Osteoblast (primary cell): Measurements from ENCODE around the gene DZIP1. TPM values are rescaled to one million over a fixed set of nuclear protein-coding genes. Genes with fewer than 3 reads are reported as not detected.
A peak's percentile ranks its signal among the peaks of the same experiment; 100 is the strongest.

ENCODE experiments used
- DNase-seq: peaks from one replicate; pipeline ENCODE4 v3.0.0; 2011; ENCODE audit warnings: low spot score, mixed read lengths; ENCODE audit not compliant: insufficient read length; ENCODE audit errors: missing footprints
- H2AFZ ChIP-seq: 2 replicates; pipeline ENCODE4 v1.6.0; 2011; ENCODE audit warnings: mild to moderate bottlenecking, low read length
- H3K27ac ChIP-seq: 2 replicates; pipeline ENCODE4 v1.5.1; 2011; ENCODE audit warnings: mild to moderate bottlenecking, low read depth, low read length, moderate library complexity
- H3K27me3 ChIP-seq: 2 replicates; pipeline ENCODE4 v1.6.0; 2012; ENCODE audit warnings: mild to moderate bottlenecking, control low read depth, inconsistent platforms, low read length, moderate library complexity; ENCODE audit not compliant: insufficient read depth
- H3K36me3 ChIP-seq: 2 replicates; pipeline ENCODE4 v1.5.1; 2011; ENCODE audit warnings: mild to moderate bottlenecking, low read length, control low read depth, moderate library complexity; ENCODE audit not compliant: insufficient read depth
- H3K4me1 ChIP-seq: 2 replicates; pipeline ENCODE4 v1.5.1; 2011; ENCODE audit warnings: mild to moderate bottlenecking, low read length, control low read depth, moderate library complexity; ENCODE audit not compliant: insufficient read depth
- H3K4me2 ChIP-seq: 2 replicates; pipeline ENCODE4 v1.6.0; 2011; ENCODE audit warnings: mild to moderate bottlenecking, low read length; ENCODE audit not compliant: insufficient read depth
- H3K4me3 ChIP-seq: fragments of 200-600 bp; sonication (generic); 3 replicates; pipeline ENCODE4 v1.5.1; 2012; ENCODE audit warnings: mild to moderate bottlenecking, low read length, inconsistent platforms; ENCODE audit not compliant: insufficient read depth
- H3K79me2 ChIP-seq: 2 replicates; pipeline ENCODE4 v1.6.0; 2012; ENCODE audit warnings: mild to moderate bottlenecking, low read length, control low read depth, inconsistent platforms; ENCODE audit not compliant: insufficient read depth
- H3K9me3 ChIP-seq: 2 replicates; pipeline ENCODE4 v1.5.1; 2011; ENCODE audit warnings: low read depth, low read length, control low read depth
- H4K20me1 ChIP-seq: 2 replicates; pipeline ENCODE4 v1.6.0; 2012; ENCODE audit warnings: mild to moderate bottlenecking, low read length, control low read depth; ENCODE audit not compliant: insufficient read depth
- CTCF ChIP-seq: IDR thresholded peaks from 2 replicates; pipeline ENCODE4 v1.5.1; 2011; ENCODE audit warnings: mild to moderate bottlenecking, low read depth, low read length, moderate library complexity; ENCODE audit errors: extremely low read depth
- total RNA-seq: library from RNA; depleted of rRNA; stranded (reverse); fragments of >200 nt; gene quantifications from 2 replicates; pipeline ENCODE4 v1.2.3, GENCODE V29; 2012

The DZIP1 gene
- total RNA-seq, 1 donor, result 34.0 TPM

- TF ChIP-seq CTCF, result no peak
- H3K36me3 ChIP-seq, result no peaks in the 10 kb centered on the region
- H2AFZ ChIP-seq, result no peak overlapping the region
- no peak for DNase-seq
- H3K9me3 ChIP-seq, result no peaks in the 10 kb centered on the region
- H3K27me3 ChIP-seq, result peaks cover 13% of the 10 kb centered on the region
- H3K27ac ChIP-seq, result no peak overlapping the region
- H3K4me3 ChIP-seq, result no peak overlapping the region
- H3K79me2 ChIP-seq, result no peaks in the 10 kb centered on the region
- no peak overlapping the region for H3K4me2 ChIP-seq
- no peaks in the 10 kb centered on the region for H4K20me1 ChIP-seq
- H3K4me1 ChIP-seq, result peaks cover 32% of the 10 kb centered on the region
Observed at GRCh38 chr13:95533545-95534160, 110.9 kb downstream of the DZIP1 start.

GRCh38 chr13:95530178-95530577 is 114.3 kb downstream of the DZIP1 start:
- no peak overlapping the region for H3K27ac ChIP-seq
- peaks cover 22% of the 10 kb centered on the region for H3K4me1 ChIP-seq
- peaks cover 39% of the 10 kb centered on the region for H3K27me3 ChIP-seq
- H4K20me1 ChIP-seq, result no peaks in the 10 kb centered on the region
- H2AFZ ChIP-seq, result no peak overlapping the region
- no peak for TF ChIP-seq CTCF
- H3K9me3 ChIP-seq, result no peaks in the 10 kb centered on the region
- H3K36me3 ChIP-seq, result no peaks in the 10 kb centered on the region
- DNase-seq, result peak; percentile 84
- H3K4me3 ChIP-seq, result no peak overlapping the region
- H3K79me2 ChIP-seq, result no peaks in the 10 kb centered on the region
- H3K4me2 ChIP-seq, result peak overlapping the region; percentile 6

Other genes starting within 250 kb of the DZIP1 start
- gene CLDN10, start 92.0 kb downstream of the DZIP1 start, total RNA-seq, result not detected in 2 replicates
- 58.6 and 66.6 TPM in 2 replicates for gene DNAJC3, start 32.4 kb upstream of the DZIP1 start, total RNA-seq